Neural progenitor cell (in vitro differentiated cells): ENCODE results near the gene RAC2. TPM values are rescaled to one million over a fixed set of nuclear protein-coding genes. Genes with fewer than 3 reads are reported as not detected.

Source experiments
- DNase-seq: peaks from one replicate; pipeline ENCODE4 v3.0.0-alpha.2; 2016; ENCODE audit warnings: low spot score
- H2AFZ ChIP-seq: fragments of 200-600 bp; sonication (generic); replicated peaks from 2 replicates; pipeline ENCODE4 v1.6.1; 2016; ENCODE audit warnings: antibody characterized with exemption
- H3F3A ChIP-seq: fragments of 200-600 bp; sonication (generic); 2 replicates; pipeline ENCODE4 v1.6.1; 2016; ENCODE audit warnings: antibody characterized with exemption, low read depth
- H3K27ac ChIP-seq: fragments of 200-600 bp; sonication (generic); 2 replicates; pipeline ENCODE4 v1.5.1; 2016; ENCODE audit warnings: mild to moderate bottlenecking
- H3K27me3 ChIP-seq: fragments of 200-600 bp; sonication (generic); 2 replicates; pipeline ENCODE4 v1.6.1; 2016; ENCODE audit warnings: mild to moderate bottlenecking, moderate library complexity
- H3K36me3 ChIP-seq: fragments of 200-600 bp; sonication (generic); 2 replicates; pipeline ENCODE4 v1.5.1; 2016
- H3K4me1 ChIP-seq: fragments of 200-600 bp; sonication (generic); 2 replicates; pipeline ENCODE4 v1.6.1; 2016; ENCODE audit warnings: mixed run types
- H3K4me2 ChIP-seq: fragments of 200-600 bp; sonication (generic); 2 replicates; pipeline ENCODE4 v1.6.1; 2016
- H3K4me3 ChIP-seq: fragments of 200-600 bp; sonication (generic); 2 replicates; pipeline ENCODE4 v1.5.1; 2016
- H3K79me2 ChIP-seq: fragments of 200-600 bp; sonication (generic); 2 replicates; pipeline ENCODE4 v1.6.1; 2016; ENCODE audit warnings: low read depth
- H3K9ac ChIP-seq: fragments of 200-600 bp; sonication (generic); 2 replicates; pipeline ENCODE4 v1.6.1; 2016
- H3K9me3 ChIP-seq: fragments of 200-600 bp; sonication (generic); 2 replicates; pipeline ENCODE4 v1.5.1; 2016; ENCODE audit warnings: low read depth
- H4K20me1 ChIP-seq: fragments of 200-600 bp; sonication (generic); 2 replicates; pipeline ENCODE4 v1.6.1; 2016; ENCODE audit warnings: low read depth
- H3K27ac Mint-ChIP-seq: 3 replicates; pipeline ENCODE4 v1.8.0; 2021; ENCODE audit warnings: mixed read lengths
- H3K27me3 Mint-ChIP-seq: 2 replicates; pipeline ENCODE4 v1.8.0; 2022; ENCODE audit warnings: low read depth, mild to moderate bottlenecking, inconsistent platforms, moderate library complexity, mixed read lengths; ENCODE audit not compliant: insufficient read depth
- H3K36me3 Mint-ChIP-seq: 3 replicates; pipeline ENCODE4 v1.8.0; 2021; ENCODE audit warnings: mixed read lengths
- H3K4me1 Mint-ChIP-seq: 3 replicates; pipeline ENCODE4 v1.8.0; 2021; ENCODE audit warnings: mixed read lengths
- H3K4me3 Mint-ChIP-seq: 3 replicates; pipeline ENCODE4 v1.8.0; 2021; ENCODE audit warnings: mild to moderate bottlenecking, moderate library complexity, mixed read lengths
- H3K9me3 Mint-ChIP-seq: 3 replicates; pipeline ENCODE4 v1.8.0; 2020; ENCODE audit warnings: mixed read lengths
- CTCF ChIP-seq: fragments of 200-600 bp; sonication (generic); IDR thresholded peaks from 2 replicates; pipeline ENCODE4 v1.5.1; 2017; ENCODE audit warnings: antibody characterized with exemption, mild to moderate bottlenecking
- EZH2 ChIP-seq: fragments of 200-600 bp; sonication (generic); IDR thresholded peaks from 2 replicates; pipeline ENCODE4 v1.6.1; 2017; ENCODE audit warnings: antibody characterized with exemption, mild to moderate bottlenecking, moderate library complexity
- EZH2phosphoT487 ChIP-seq: fragments of 200-600 bp; sonication (generic); IDR thresholded peaks from 2 replicates; pipeline ENCODE4 v1.6.1; 2017; ENCODE audit warnings: antibody characterized with exemption
- total RNA-seq: library from RNA; depleted of rRNA; stranded (reverse); fragments of >200 nt; gene quantifications from 2 replicates; pipeline ENCODE4 v1.2.3, GENCODE V29; 2015; ENCODE audit warnings: low replicate concordance

RAC2 gene
- total RNA-seq, 1 donor from 2014 or later: 1.7 TPM

GRCh38 chr22:37258005-37258752 is 14.1 kb upstream of the RAC2 start:
- Histone ChIP-seq H3F3A (peaks cover 19% of the 10 kb centered on the region), H3K4me1 (peaks cover 9% of the 10 kb centered on the region), H3K4me2 (no peak overlapping the region), H3K9ac (no peak overlapping the region), H3K79me2 (no peaks in the 10 kb centered on the region), H3K36me3 (no peaks in the 10 kb centered on the region), H3K27me3 (peaks cover 24% of the 10 kb centered on the region), H3K27ac (no peak overlapping the region), H3K9me3 (no peaks in the 10 kb centered on the region), H2AFZ (no peak overlapping the region), H3K4me3 (no peak overlapping the region), H4K20me1 (no peaks in the 10 kb centered on the region)
- H3K27me3 Mint-ChIP-seq: peaks cover 14% of the 10 kb centered on the region
- peaks cover 20% of the 10 kb centered on the region for H3K4me1 Mint-ChIP-seq
- no peak overlapping the region for H3K27ac Mint-ChIP-seq
- TF ChIP-seq CTCF: no peak
- no peak for TF ChIP-seq EZH2phosphoT487
- no peaks in the 10 kb centered on the region for H3K36me3 Mint-ChIP-seq
- H3K4me3 Mint-ChIP-seq: no peak overlapping the region
- DNase-seq: no peak
- H3K9me3 Mint-ChIP-seq: peaks cover 3% of the 10 kb centered on the region

GRCh38 chr22:37256075-37256726 is 12.1 kb upstream of the RAC2 start:
- H3K9me3 ChIP-seq: no peaks in the 10 kb centered on the region
- H2AFZ ChIP-seq: no peak overlapping the region
- Mint-ChIP-seq H3K36me3 (no peaks in the 10 kb centered on the region), H3K4me1 (peaks cover 22% of the 10 kb centered on the region), H3K4me3 (no peak overlapping the region), H3K27me3 (peaks cover 9% of the 10 kb centered on the region), H3K27ac (no peak overlapping the region), H3K9me3 (peaks cover 2% of the 10 kb centered on the region)
- no peak overlapping the region for H3K27ac ChIP-seq
- no peak for DNase-seq
- H3K79me2 ChIP-seq: no peaks in the 10 kb centered on the region
- TF ChIP-seq CTCF (no peak), EZH2phosphoT487 (no peak), EZH2 (no peak)
- no peaks in the 10 kb centered on the region for H3K36me3 ChIP-seq
- H4K20me1 ChIP-seq: no peaks in the 10 kb centered on the region
- no peak overlapping the region for H3K4me2 ChIP-seq
- H3K27me3 ChIP-seq: peaks cover 21% of the 10 kb centered on the region
- H3F3A ChIP-seq: peaks cover 19% of the 10 kb centered on the region
- H3K4me1 ChIP-seq: peaks cover 9% of the 10 kb centered on the region
- no peak overlapping the region for H3K9ac ChIP-seq
- no peak overlapping the region for H3K4me3 ChIP-seq

GRCh38 chr22:37255558-37256006 is 11.5 kb upstream of the RAC2 start:
- no peak overlapping the region for H3K27ac ChIP-seq
- Mint-ChIP-seq H3K9me3 (no peaks in the 10 kb centered on the region), H3K4me3 (no peak overlapping the region), H3K27ac (no peak overlapping the region), H3K4me1 (peaks cover 16% of the 10 kb centered on the region), H3K27me3 (peaks cover 9% of the 10 kb centered on the region), H3K36me3 (no peaks in the 10 kb centered on the region)
- no peaks in the 10 kb centered on the region for H3K9me3 ChIP-seq
- no peaks in the 10 kb centered on the region for H4K20me1 ChIP-seq
- H3K4me3 ChIP-seq: no peak overlapping the region
- peaks cover 19% of the 10 kb centered on the region for H3K27me3 ChIP-seq
- H3K9ac ChIP-seq: peak overlapping the region; percentile 15
- no peak overlapping the region for H3K4me2 ChIP-seq
- no peak for TF ChIP-seq CTCF
- TF ChIP-seq EZH2: no peak
- TF ChIP-seq EZH2phosphoT487: no peak
- H3K36me3 ChIP-seq: no peaks in the 10 kb centered on the region
- peaks cover 18% of the 10 kb centered on the region for H3F3A ChIP-seq
- H3K79me2 ChIP-seq: no peaks in the 10 kb centered on the region
- DNase-seq: no peak
- H2AFZ ChIP-seq: no peak overlapping the region
- peaks cover 9% of the 10 kb centered on the region for H3K4me1 ChIP-seq
